ENCODE results near the gene HPS1. TPM values are rescaled to one million over a fixed set of nuclear protein-coding genes. Genes with fewer than 3 reads are reported as not detected.

Gene HPS1
- total and polyA plus RNA-seq, 2 of the 8 experiments (the other 6 are each of a cell fraction or from before 2014, with no cell fraction given) = 38.7 to 61.7 TPM

DNA sequence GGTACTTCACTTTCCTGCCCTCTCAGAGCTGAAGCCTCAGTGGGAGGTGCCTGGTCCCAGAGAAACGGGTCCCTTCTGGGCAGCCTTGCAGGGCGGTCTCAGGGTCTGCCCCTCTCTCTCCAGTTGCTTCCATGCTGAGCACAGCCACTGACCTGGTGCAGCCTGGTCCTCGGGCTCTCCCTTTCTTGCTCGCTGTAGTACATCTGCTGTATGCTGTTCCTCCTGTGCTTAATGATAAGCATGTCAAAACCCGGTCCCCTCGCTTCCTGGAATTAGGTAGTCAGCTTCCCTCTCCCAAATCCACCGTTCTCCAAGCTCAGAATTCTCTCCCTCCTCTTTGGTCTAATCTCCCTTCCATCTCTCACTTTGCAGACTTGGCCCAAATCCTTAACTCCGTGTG lies 11.0 kb upstream of the HPS1 start (continued):
- TF ChIP-seq RBBP5 (IDR thresholded peaks at IDR 0.05; ENCODE audit: borderline replicate concordance, low read depth, low read length) = no peak
- no peak for TF ChIP-seq GABPA (IDR thresholded peaks at IDR 0.05; ENCODE audit: borderline replicate concordance, insufficient read depth, low read length)

Data from H1 (cell line).